B cell (primary cell): ENCODE data around the gene ELK3. TPM values are rescaled to one million over a fixed set of nuclear protein-coding genes. Genes with fewer than 3 reads are reported as not detected.

ENCODE experiments used
- ATAC-seq: fragments of 200-7000 bp; cut with Tn5 transposase; one replicate; pipeline ENCODE4 v1.10.0; 2021; ENCODE audit warnings: low read depth, mild to moderate bottlenecking, moderate number of reproducible peaks, moderate library complexity
- CTCF ChIA-PET: fragments of 350-600 bp; sonication (Branson Sonifier 250); formaldehyde crosslinking; loops from one replicate; lab custom pipeline; 2021; ENCODE audit warnings: antibody characterized with exemption, inconsistent platforms; lab: Charles Lee
- POLR2A ChIA-PET: fragments of 350-600 bp; sonication (Branson Sonifier 250); formaldehyde crosslinking; loops from one replicate; lab custom pipeline; 2021; ENCODE audit warnings: antibody characterized with exemption; lab: Charles Lee
- DNase-seq: peaks from one replicate; pipeline ENCODE4 v3.0.0; 2013
- H2AFZ ChIP-seq: 2 replicates; pipeline ENCODE4 v1.6.1; 2012; ENCODE audit warnings: mild to moderate bottlenecking, low read depth, low read length; ENCODE audit not compliant: insufficient read depth, poor library complexity, severe bottlenecking
- H3K27ac ChIP-seq, 2 donors: 1 replicate in 1 of 2; 2 replicates in 1 of 2; pipeline ENCODE4 v1.5.1; 2012 to 2013; ENCODE audit warnings: low read length in 2 of 2, mild to moderate bottlenecking in 2 of 2, moderate library complexity in 1 of 2
- H3K27me3 ChIP-seq, 4 experiments: fragments of 200-600 bp in 1 of 4; sonication (generic) in 1 of 4; replicated peaks in 1 of 4; 1 replicate in 2 of 4; 2 replicates in 2 of 4; pipeline versions ENCODE4 v1.6.1 to v1.7.0; 2013 to 2016; ENCODE audit warnings: low read length in 3 of 4, mild to moderate bottlenecking in 2 of 4, mixed read lengths in 1 of 4, moderate library complexity in 1 of 4; ENCODE audit not compliant: insufficient read depth in 4 of 4, control insufficient read depth in 3 of 4; ENCODE audit errors: control extremely low read depth in 1 of 4
- H3K36me3 ChIP-seq, 2 experiments: replicated peaks in 1 of 2; 1 replicate in 1 of 2; 2 replicates in 1 of 2; pipeline versions ENCODE4 v1.6.1 to v1.7.1; 2013; ENCODE audit warnings: low read length in 1 of 2; ENCODE audit not compliant: insufficient read depth in 2 of 2, control insufficient read depth in 1 of 2; ENCODE audit errors: control extremely low read depth in 1 of 2, extremely low read depth in 1 of 2
- H3K4me1 ChIP-seq, 2 donors: fragments of 200-600 bp in 1 of 2; sonication (generic) in 1 of 2; 1 replicate in 1 of 2; 2 replicates in 1 of 2; pipeline versions ENCODE4 v1.5.1 to v1.6.1; 2013 to 2017; ENCODE audit warnings: low read length in 2 of 2; ENCODE audit not compliant: control insufficient read depth in 2 of 2, insufficient read depth in 2 of 2
- H3K4me2 ChIP-seq: replicated peaks from 2 replicates; pipeline ENCODE3; 2012; ENCODE audit warnings: mild to moderate bottlenecking, low read depth, low read length; ENCODE audit not compliant: poor library complexity, severe bottlenecking
- H3K4me3 ChIP-seq, 5 experiments: fragments of 200-600 bp in 1 of 5; sonication (generic) in 1 of 5; 1 replicate in 3 of 5; 2 replicates in 2 of 5; pipeline versions ENCODE4 v1.5.1 to v1.7.0; 2011 to 2016; ENCODE audit warnings: low read length in 4 of 5, mild to moderate bottlenecking in 4 of 5, low read depth in 2 of 5, control low read depth in 1 of 5, moderate library complexity in 1 of 5; ENCODE audit not compliant: insufficient read depth in 1 of 5; ENCODE audit errors: control extremely low read depth in 1 of 5, extremely low read depth in 1 of 5
- H3K79me2 ChIP-seq: fragments of 200-600 bp; sonication (generic); one replicate; pipeline ENCODE4 v1.6.0; 2016; ENCODE audit warnings: low read length; ENCODE audit not compliant: control insufficient read depth, insufficient read depth
- H3K9ac ChIP-seq: fragments of 200-600 bp; sonication (generic); 2 replicates; pipeline ENCODE4 v1.6.1; 2017; ENCODE audit warnings: mild to moderate bottlenecking, low read length, moderate library complexity
- H3K9me3 ChIP-seq, 3 donors: one replicate each; pipeline versions ENCODE4 v1.6.1 to v1.7.1; 2013; ENCODE audit warnings: low read length in 2 of 3; ENCODE audit not compliant: control insufficient read depth in 2 of 3, insufficient read depth in 1 of 3; ENCODE audit errors: control extremely low read depth in 1 of 3
- H4K20me1 ChIP-seq: 2 replicates; pipeline ENCODE4 v1.6.0; 2012; ENCODE audit warnings: mild to moderate bottlenecking, low read length; ENCODE audit not compliant: insufficient read depth, control insufficient read depth, poor library complexity, severe bottlenecking
- H3K27ac Mint-ChIP-seq: one replicate; pipeline ENCODE4 v1.8.0; 2021; ENCODE audit warnings: mixed read lengths
- H3K27me3 Mint-ChIP-seq: one replicate; pipeline ENCODE4 v1.8.0; 2021; ENCODE audit warnings: mixed read lengths
- H3K4me1 Mint-ChIP-seq: one replicate; pipeline ENCODE4 v1.8.0; 2021; ENCODE audit warnings: mixed read lengths
- H3K4me3 Mint-ChIP-seq: one replicate; pipeline ENCODE4 v1.8.0; 2021; ENCODE audit warnings: mixed read lengths
- H3K9me3 Mint-ChIP-seq: one replicate; pipeline ENCODE4 v1.8.0; 2022; ENCODE audit warnings: mixed read lengths; ENCODE audit not compliant: insufficient read depth
- EZH2 ChIP-seq: IDR thresholded peaks from 2 replicates; pipeline ENCODE4 v1.6.1; 2012; ENCODE audit warnings: borderline replicate concordance, low read depth, mild to moderate bottlenecking, moderate library complexity, low read length; ENCODE audit not compliant: insufficient read depth, poor library complexity, severe bottlenecking
- WGBS: methylation state at CpG from one replicate; pipeline ENCODE4 v1.1.5; 2013; ENCODE audit warnings: missing lambda C conversion rate; ENCODE audit not compliant: insufficient coverage; 5-methylcytosine and 5-hydroxymethylcytosine counted together
- intact Hi-C: fragments of 100-400 bp; cut with micrococcal nuclease; formaldehyde crosslinking; loops from one replicate; pipeline ENCODE4 v1.10.0; 2022
- polyA plus RNA-seq: library from polyadenylated mRNA; depleted of rRNA; stranded (reverse); fragments of >200 nt; gene quantifications from 2 replicates; pipeline ENCODE4 v1.2.3, GENCODE V29; 2012
- total RNA-seq, 2 donors: library from RNA; stranded (reverse); fragments of 120-200 nt in 1 of 2; gene quantifications; 1 replicate in 1 of 2; 2 replicates in 1 of 2; pipeline versions ENCODE4 v1.2.3 to v1.2.4, GENCODE V29; 2013 to 2022
- TF ChIP-seq, protein P1 (sequence below): fragments of 200-600 bp; IDR thresholded peaks from one replicate; pipeline ENCODE4 v1.8.0; 2022; ENCODE audit warnings: antibody characterized with exemption, mild to moderate bottlenecking

The ELK3 gene
- total and polyA plus RNA-seq, 2 donors (not counting 1 experiment from before 2014, with no cell fraction given) = 10.5 to 87.1 TPM

- peaks cover 2% of the 10 kb centered on the region for H3K9me3 Mint-ChIP-seq
- intact Hi-C loops = no loop called here
- ChIA-PET CTCF (interaction anchor here (0.7 to 1.6 kb wide), 3 partner anchors 9 to 306 kb away, joined by 3 to 7 read pairs (median 5); no protein-coding TSS in a partner anchor), POLR2A (interaction anchor here (0.6 kb wide), 1 partner anchor 41 kb away, joined by 3 read pairs; no protein-coding TSS in a partner anchor)
- TF ChIP-seq EZH2 = no peak
- TF ChIP-seq, protein P1, sequence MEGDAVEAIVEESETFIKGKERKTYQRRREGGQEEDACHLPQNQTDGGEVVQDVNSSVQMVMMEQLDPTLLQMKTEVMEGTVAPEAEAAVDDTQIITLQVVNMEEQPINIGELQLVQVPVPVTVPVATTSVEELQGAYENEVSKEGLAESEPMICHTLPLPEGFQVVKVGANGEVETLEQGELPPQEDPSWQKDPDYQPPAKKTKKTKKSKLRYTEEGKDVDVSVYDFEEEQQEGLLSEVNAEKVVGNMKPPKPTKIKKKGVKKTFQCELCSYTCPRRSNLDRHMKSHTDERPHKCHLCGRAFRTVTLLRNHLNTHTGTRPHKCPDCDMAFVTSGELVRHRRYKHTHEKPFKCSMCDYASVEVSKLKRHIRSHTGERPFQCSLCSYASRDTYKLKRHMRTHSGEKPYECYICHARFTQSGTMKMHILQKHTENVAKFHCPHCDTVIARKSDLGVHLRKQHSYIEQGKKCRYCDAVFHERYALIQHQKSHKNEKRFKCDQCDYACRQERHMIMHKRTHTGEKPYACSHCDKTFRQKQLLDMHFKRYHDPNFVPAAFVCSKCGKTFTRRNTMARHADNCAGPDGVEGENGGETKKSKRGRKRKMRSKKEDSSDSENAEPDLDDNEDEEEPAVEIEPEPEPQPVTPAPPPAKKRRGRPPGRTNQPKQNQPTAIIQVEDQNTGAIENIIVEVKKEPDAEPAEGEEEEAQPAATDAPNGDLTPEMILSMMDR = no peak
- peaks cover 0 to 69% of the 10 kb centered on the region in 2 experiments for H3K36me3 ChIP-seq
- H3K27me3 Mint-ChIP-seq = no peaks in the 10 kb centered on the region
- H3K27ac Mint-ChIP-seq = no peak overlapping the region
- no peak for ATAC-seq
- no peak overlapping the region for H3K4me3 ChIP-seq
- H3K4me1 ChIP-seq = no peaks in the 10 kb centered on the region
- H3K79me2 ChIP-seq = peaks cover 95% of the 10 kb centered on the region
- no peak overlapping the region for H3K9ac ChIP-seq
- H3K4me1 Mint-ChIP-seq = peaks cover 29% of the 10 kb centered on the region
- no peaks in the 10 kb centered on the region for H3K27me3 ChIP-seq
- no peak overlapping the region for H2AFZ ChIP-seq
- peaks cover 0 to 3% (median 0%) of the 10 kb centered on the region in 3 donors for H3K9me3 ChIP-seq
- no peak overlapping the region for H3K4me3 Mint-ChIP-seq
- WGBS = 100% methylated on average over 1 of the region's 8 CpGs
- no peak overlapping the region for H3K27ac ChIP-seq
- DNase-seq = no peak
- H3K4me2 ChIP-seq = no peak overlapping the region
- peaks cover 73% of the 10 kb centered on the region for H4K20me1 ChIP-seq
Observed at GRCh38 chr12:96224219-96224615, 30.0 kb downstream of the ELK3 start.

DNA sequence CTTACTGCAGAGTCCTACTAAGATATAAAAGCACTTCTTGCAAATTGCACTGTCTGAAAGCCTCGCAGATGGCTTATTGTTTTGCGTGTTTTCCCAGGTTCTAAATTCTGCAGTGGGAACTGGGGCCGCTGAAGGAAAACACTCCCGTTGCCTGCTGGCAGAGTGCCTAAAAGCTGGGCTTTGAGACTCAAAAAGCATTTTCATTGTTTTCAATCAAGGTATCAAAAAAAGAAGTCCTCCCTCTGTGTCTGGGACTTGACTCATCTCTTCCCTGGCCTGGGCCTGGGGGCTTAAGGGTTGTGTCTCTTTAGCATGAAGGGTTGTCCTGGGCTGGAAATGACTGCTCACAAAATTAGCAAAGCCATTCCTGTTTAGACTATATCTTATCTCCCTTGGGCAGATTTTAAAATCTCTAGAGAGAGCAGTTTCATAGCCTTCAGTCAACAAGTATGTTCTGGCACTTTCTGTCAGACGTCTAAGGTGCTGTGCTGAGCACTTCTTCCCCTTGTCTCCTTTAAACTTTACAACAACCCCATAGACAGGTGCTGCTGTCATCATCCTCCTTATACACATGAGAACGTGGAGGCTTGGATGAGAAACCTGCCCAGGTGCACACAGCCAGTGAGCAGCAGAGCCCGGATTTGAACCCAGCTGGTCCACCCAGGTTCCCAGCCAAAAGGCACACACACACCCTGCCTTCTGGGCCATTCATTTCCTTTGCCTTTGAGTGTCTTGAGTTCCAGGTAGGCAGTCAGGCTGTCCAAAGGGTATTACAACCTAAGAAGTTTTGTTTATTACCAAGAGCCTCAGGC is 31.1 kb downstream of the ELK3 start:
- Histone ChIP-seq H3K36me3 (peaks cover 0 to 74% of the 10 kb centered on the region in 2 experiments), H3K4me2 (no peak overlapping the region), H3K27ac (no peak overlapping the region), H3K27me3 (no peaks in the 10 kb centered on the region), H4K20me1 (peaks cover 70% of the 10 kb centered on the region), H3K9ac (no peak overlapping the region), H2AFZ (no peak overlapping the region), H3K79me2 (peaks cover 95% of the 10 kb centered on the region), H3K4me3 (no peak overlapping the region), H3K4me1 (no peaks in the 10 kb centered on the region), H3K9me3 (peaks cover 0 to 3% (median 0%) of the 10 kb centered on the region in 3 donors)
- DNase-seq (no peak), ATAC-seq (no peak)
- peaks cover 24% of the 10 kb centered on the region for H3K4me1 Mint-ChIP-seq
- peaks cover 2% of the 10 kb centered on the region for H3K9me3 Mint-ChIP-seq
- no peak overlapping the region for H3K27ac Mint-ChIP-seq
- WGBS = 75% methylated on average over 7 of the region's 7 CpGs
- H3K4me3 Mint-ChIP-seq = no peak overlapping the region
- ChIA-PET CTCF (interaction anchor here (1.6 kb wide), 1 partner anchor 10 kb away, joined by 5 read pairs; no protein-coding TSS in a partner anchor), POLR2A (no interaction called here)
- no peaks in the 10 kb centered on the region for H3K27me3 Mint-ChIP-seq
- no peak for TF ChIP-seq EZH2
- TF ChIP-seq, protein P1 = no peak
- intact Hi-C loops = no loop called here
